ENCODE data around the gene SH2D3A. TPM values are rescaled to one million over a fixed set of nuclear protein-coding genes. Genes with fewer than 3 reads are reported as not detected.
"Not testable (repeated sequence)": the region's sequence is repeated elsewhere in the genome, so short reads cannot be mapped to it uniquely, and the experiment has no call there.

Gene SH2D3A
- total and polyA plus RNA-seq, 2 donors (not counting 3 experiments of a cell fraction or from before 2014, with no cell fraction given) = 0.04 to 0.53 TPM

GRCh38 chr19:6772028-6772865 lies 5.0 kb upstream of the SH2D3A start, which contains the start of gene VAV1:
TSS of gene VAV1 (plus strand) at chr19:6772708. CDS start at chr19:6772808, 100 bp downstream.
- H3K4me3 ChIP-seq (replicated peaks in 1 of 3; ENCODE audit: insufficient read depth in 1 of 3, low read depth in 1 of 3, low read length in 3 of 3) = no peak within 1 kb of the TSS
- no peaks in the 10 kb centered on the region for H4K20me1 ChIP-seq (replicated peaks; ENCODE audit: control insufficient read depth, extremely low read depth, insufficient read depth, low read length)
- peaks cover 1% of the 10 kb centered on the region for H3K4me1 ChIP-seq (ENCODE audit: control insufficient read depth, extremely low read depth, insufficient read depth, low read length)
- H3K36me3 ChIP-seq (ENCODE audit: control insufficient read depth in 2 of 2, extremely low read depth in 1 of 2, insufficient read depth in 2 of 2, low read length in 2 of 2) = no peaks in the 10 kb centered on the region
- H2AFZ ChIP-seq (ENCODE audit: low read depth, low read length) = no peak within 1 kb of the TSS
- no peak for DNase-seq (ENCODE audit: low read depth, low spot score)
- BruUV-seq (replicated peaks) = no TSS peak
- no peak for FAIRE-seq
- intact Hi-C loops (cut with micrococcal nuclease) (no loop called here), dilution Hi-C loops (cut with MboI; ENCODE audit: extremely low pct_ligation_motif_present, low sequenced_read_pairs) (no loop called here)
- H3K27me3 ChIP-seq (ENCODE audit: control insufficient read depth in 2 of 2, insufficient read depth in 2 of 2, low read length in 2 of 2) = no peaks in the 10 kb centered on the region
- no peaks in the 10 kb centered on the region for H3K9me3 ChIP-seq (replicated peaks; ENCODE audit: control insufficient read depth, insufficient read depth, low read length)
- no peaks in the 10 kb centered on the region for H3K79me2 ChIP-seq (ENCODE audit: control insufficient read depth, insufficient read depth, low read length)
- no peak within 1 kb of the TSS for H3K4me2 ChIP-seq (ENCODE audit: insufficient read depth, low read length)
- CTCF ChIA-PET = interaction anchor here (1.0 to 4.1 kb wide), 4 partner anchors 9 to 91 kb away, joined by 3 to 21 read pairs (median 6); no protein-coding TSS in a partner anchor
- TF ChIP-seq EZH2 (IDR thresholded peaks at IDR 0.05; ENCODE audit: borderline replicate concordance, low read depth, low read length, severe bottlenecking) (no peak), GATA2 (IDR thresholded peaks at IDR 0.05; ENCODE audit: insufficient read depth, insufficient read length, low read depth, low read length) (no peak), JUN (IDR thresholded peaks at IDR 0.05; ENCODE audit: borderline replicate concordance, insufficient read depth, insufficient read length, low read depth) (no peak), POLR2A (IDR thresholded peaks at IDR 0.05; ENCODE audit: low read depth, low read length) (no peak), CTCF (IDR thresholded peaks at IDR 0.05; ENCODE audit: extremely low read depth in 1 of 2, insufficient read depth in 1 of 2, low read depth in 1 of 2, low read length in 2 of 2) (no peak), MYC (IDR thresholded peaks at IDR 0.05; ENCODE audit: low read depth, low read length) (no peak), POLR2AphosphoS5 (IDR thresholded peaks at IDR 0.05; ENCODE audit: insufficient read depth, low read depth, low read length) (no peak), FOS (IDR thresholded peaks at IDR 0.05; ENCODE audit: borderline replicate concordance, insufficient read depth, low read length) (no peak)
- TF ChIP-seq, protein P1, sequence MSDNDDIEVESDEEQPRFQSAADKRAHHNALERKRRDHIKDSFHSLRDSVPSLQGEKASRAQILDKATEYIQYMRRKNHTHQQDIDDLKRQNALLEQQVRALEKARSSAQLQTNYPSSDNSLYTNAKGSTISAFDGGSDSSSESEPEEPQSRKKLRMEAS (IDR thresholded peaks at IDR 0.05; ENCODE audit: insufficient read depth, insufficient read length) = no peak
- no peak within 1 kb of the TSS for H3K9ac ChIP-seq (replicated peaks; ENCODE audit: extremely low read depth, insufficient read depth, low read length)
- no peak within 1 kb of the TSS for H3K27ac ChIP-seq (ENCODE audit: insufficient read depth, low read depth, low read length)
- H3K9me1 ChIP-seq (replicated peaks; ENCODE audit: control insufficient read depth, extremely low read depth, insufficient read depth, low read length) = no peaks in the 10 kb centered on the region
- POLR2A ChIA-PET = no interaction called here

- intact Hi-C loops (cut with micrococcal nuclease) = not testable (repeated sequence)
- CTCF ChIA-PET = interaction anchor here (1.0 to 4.1 kb wide), 4 partner anchors 10 to 92 kb away, joined by 3 to 21 read pairs (median 6); no protein-coding TSS in a partner anchor
Observed at GRCh38 chr19:6771648-6772027, 4.4 kb upstream of the SH2D3A start.

More at GRCh38 chr19:6771648-6772027, 4.4 kb upstream of the SH2D3A start:
- H3K27ac ChIP-seq (ENCODE audit: insufficient read depth, low read depth, low read length); BruUV-seq (replicated peaks); H3K4me2 ChIP-seq (ENCODE audit: insufficient read depth, low read length); H3K27me3 ChIP-seq (ENCODE audit: control insufficient read depth in 2 of 2, insufficient read depth in 2 of 2, low read length in 2 of 2); H3K9me3 ChIP-seq (replicated peaks; ENCODE audit: control insufficient read depth, insufficient read depth, low read length); H3K4me1 ChIP-seq (ENCODE audit: control insufficient read depth, extremely low read depth, insufficient read depth, low read length); H2AFZ ChIP-seq (ENCODE audit: low read depth, low read length); H3K36me3 ChIP-seq (ENCODE audit: control insufficient read depth in 2 of 2, extremely low read depth in 1 of 2, insufficient read depth in 2 of 2, low read length in 2 of 2); H3K9me1 ChIP-seq (replicated peaks; ENCODE audit: control insufficient read depth, extremely low read depth, insufficient read depth, low read length); H3K4me3 ChIP-seq (replicated peaks in 1 of 3; ENCODE audit: insufficient read depth in 1 of 3, low read depth in 1 of 3, low read length in 3 of 3); H3K79me2 ChIP-seq (ENCODE audit: control insufficient read depth, insufficient read depth, low read length); DNase-seq (ENCODE audit: low read depth, low spot score); H4K20me1 ChIP-seq (replicated peaks; ENCODE audit: control insufficient read depth, extremely low read depth, insufficient read depth, low read length); H3K9ac ChIP-seq (replicated peaks; ENCODE audit: extremely low read depth, insufficient read depth, low read length); FAIRE-seq; dilution Hi-C loops (cut with MboI; ENCODE audit: extremely low pct_ligation_motif_present, low sequenced_read_pairs): not testable (repeated sequence)
- POLR2A ChIA-PET = interaction anchor here (0.7 kb wide), 1 partner anchor 46 kb away, joined by 6 read pairs; no protein-coding TSS in a partner anchor
